ENCODE results near the gene NFKBIB.
"Not testable (repeated sequence)": the region's sequence is repeated elsewhere in the genome, so short reads cannot be mapped to it uniquely, and the experiment has no call there.

The NFKBIB gene

GRCh38 chr19:38899447-38900201 lies at the start of gene NFKBIB, which contains the start of gene SIRT2:
Gene NFKBIB, plus strand, starts transcription at chr19:38899969. Its CDS starts 64 bp downstream, at chr19:38900033.
Gene SIRT2, minus strand, starts transcription at chr19:38899618. Its CDS starts 97 bp downstream, at chr19:38899521.
- DNase-seq (ENCODE audit: extremely low read depth in 1 of 2, low read depth in 1 of 2): peak; percentile 95 to 100

- DNase-seq (ENCODE audit: extremely low read depth in 1 of 2, low read depth in 1 of 2): peak; percentile 92 to 99
Observed at GRCh38 chr19:38850436-38850975, 49.3 kb upstream of the NFKBIB start.

- DNase-seq (ENCODE audit: extremely low read depth in 1 of 2, low read depth in 1 of 2): peak in 1 of 2 donors; percentile 12
Observed at GRCh38 chr19:38850976-38851621, 48.7 kb upstream of the NFKBIB start.

GRCh38 chr19:38851622-38852230 lies 48.0 kb upstream of the NFKBIB start:
- DNase-seq (ENCODE audit: extremely low read depth in 1 of 2, low read depth in 1 of 2): peak in 1 of 2 donors; percentile 86

GRCh38 chr19:38852231-38853044 lies 47.3 kb upstream of the NFKBIB start:
- DNase-seq (ENCODE audit: extremely low read depth in 1 of 2, low read depth in 1 of 2): peak in 1 of 2 donors; percentile 39

- DNase-seq (ENCODE audit: extremely low read depth in 1 of 2, low read depth in 1 of 2): no peak
Observed at GRCh38 chr19:38853214-38853613, 46.6 kb upstream of the NFKBIB start.

- not testable (repeated sequence) for DNase-seq (ENCODE audit: extremely low read depth in 1 of 2, low read depth in 1 of 2)
Observed at GRCh38 chr19:38854961-38855360, 44.8 kb upstream of the NFKBIB start.

GRCh38 chr19:38855751-38856150 lies 44.0 kb upstream of the NFKBIB start:
- DNase-seq (ENCODE audit: extremely low read depth in 1 of 2, low read depth in 1 of 2): not testable (repeated sequence)

- no peak for DNase-seq (ENCODE audit: extremely low read depth in 1 of 2, low read depth in 1 of 2)
Observed at GRCh38 chr19:38856813-38857212, 43.0 kb upstream of the NFKBIB start.

- DNase-seq (ENCODE audit: extremely low read depth in 1 of 2, low read depth in 1 of 2): not testable (repeated sequence)
Observed at GRCh38 chr19:38859631-38860204, 40.1 kb upstream of the NFKBIB start.

GRCh38 chr19:38861368-38861767 lies 38.4 kb upstream of the NFKBIB start:
- DNase-seq (ENCODE audit: extremely low read depth in 1 of 2, low read depth in 1 of 2): no peak

- DNase-seq (ENCODE audit: extremely low read depth in 1 of 2, low read depth in 1 of 2): no peak
Observed at GRCh38 chr19:38862321-38863059, 37.3 kb upstream of the NFKBIB start.

GRCh38 chr19:38867171-38867780 lies 32.5 kb upstream of the NFKBIB start:
- DNase-seq (ENCODE audit: extremely low read depth in 1 of 2, low read depth in 1 of 2): no peak

- DNase-seq (ENCODE audit: extremely low read depth in 1 of 2, low read depth in 1 of 2): no peak
Observed at GRCh38 chr19:38868551-38868950, 31.2 kb upstream of the NFKBIB start.

- no peak for DNase-seq (ENCODE audit: extremely low read depth in 1 of 2, low read depth in 1 of 2)
Observed at GRCh38 chr19:38869160-38869835, 30.5 kb upstream of the NFKBIB start.

GRCh38 chr19:38869836-38870607 lies 29.7 kb upstream of the NFKBIB start:
- DNase-seq (ENCODE audit: extremely low read depth in 1 of 2, low read depth in 1 of 2): peak; percentile 72 to 90

- no peak for DNase-seq (ENCODE audit: extremely low read depth in 1 of 2, low read depth in 1 of 2)
Observed at GRCh38 chr19:38870612-38871011, 29.2 kb upstream of the NFKBIB start.

- not testable (repeated sequence) for DNase-seq (ENCODE audit: extremely low read depth in 1 of 2, low read depth in 1 of 2)
Observed at GRCh38 chr19:38873400-38873799, 26.4 kb upstream of the NFKBIB start.
